ENCODE results near the gene SEC14L2. TPM values are rescaled to one million over a fixed set of nuclear protein-coding genes. Genes with fewer than 3 reads are reported as not detected.
"Not testable (repeated sequence)": the region's sequence is repeated elsewhere in the genome, so short reads cannot be mapped to it uniquely, and the experiment has no call there.

Gene SEC14L2
- polyA plus RNA-seq, 1 experiment = 15.8 TPM

- H3K27me3 ChIP-seq (ENCODE audit: control insufficient read depth, insufficient read depth, low read length) = peaks cover 4% of the 10 kb centered on the region
- ChIA-PET POLR2A (no interaction called here), CTCF (interaction anchor here (0.7 to 3.8 kb wide), 7 partner anchors 12 to 844 kb away, joined by 3 to 30 read pairs (median 5); no protein-coding TSS in a partner anchor)
- H3K27ac ChIP-seq (ENCODE audit: low read depth, low read length) = no peak overlapping the region
- peak; percentile 70 for TF ChIP-seq CTCF (IDR thresholded peaks at IDR 0.05; ENCODE audit: low read depth, low read length)
- H3K4me3 ChIP-seq (ENCODE audit: low read depth, low read length) = no peak overlapping the region
- H3K9me3 ChIP-seq (ENCODE audit: control insufficient read depth, insufficient read depth, low read length) = no peaks in the 10 kb centered on the region; the same call in 1 of the 2 replicates
- no peak for DNase-seq (ENCODE audit: low read depth, low spot score)
Measured at GRCh38 chr22:30444632-30445437, 48.0 kb downstream of the SEC14L2 start.

- Histone ChIP-seq H3K27ac (ENCODE audit: low read depth, low read length) (no peak overlapping the region), H3K9me3 (ENCODE audit: control insufficient read depth, insufficient read depth, low read length) (no peaks in the 10 kb centered on the region; the same call in 1 of the 2 replicates), H3K27me3 (ENCODE audit: control insufficient read depth, insufficient read depth, low read length) (peaks cover under 1% of the 10 kb centered on the region), H3K4me3 (ENCODE audit: low read depth, low read length) (no peak overlapping the region)
- no peak for TF ChIP-seq CTCF (IDR thresholded peaks at IDR 0.05; ENCODE audit: low read depth, low read length)
- ChIA-PET POLR2A (no interaction called here), CTCF (interaction anchor here (0.7 to 3.8 kb wide), 8 partner anchors 12 to 844 kb away, joined by 3 to 30 read pairs (median 4); no protein-coding TSS in a partner anchor)
- no peak for DNase-seq (ENCODE audit: low read depth, low spot score)
Measured at GRCh38 chr22:30445438-30446145, 48.8 kb downstream of the SEC14L2 start.

- TF ChIP-seq CTCF (IDR thresholded peaks at IDR 0.05; ENCODE audit: low read depth, low read length) = no peak
Measured at GRCh38 chr22:30447656-30448055, 50.8 kb downstream of the SEC14L2 start.

GRCh38 chr22:30451488-30451887 lies 54.7 kb downstream of the SEC14L2 start:
- H3K9me3 ChIP-seq (ENCODE audit: control insufficient read depth, insufficient read depth, low read length); H3K27me3 ChIP-seq (ENCODE audit: control insufficient read depth, insufficient read depth, low read length); H3K4me3 ChIP-seq (ENCODE audit: low read depth, low read length); DNase-seq (ENCODE audit: low read depth, low spot score); CTCF ChIA-PET; H3K27ac ChIP-seq (ENCODE audit: low read depth, low read length): not testable (repeated sequence)
- POLR2A ChIA-PET = interaction anchor here (0.7 kb wide), 1 partner anchor 119 kb away, joined by 3 read pairs; no protein-coding TSS in a partner anchor

More at GRCh38 chr22:30447656-30448055, 50.8 kb downstream of the SEC14L2 start:
- Histone ChIP-seq H3K27ac (ENCODE audit: low read depth, low read length) (no peak overlapping the region), H3K4me3 (ENCODE audit: low read depth, low read length) (no peak overlapping the region), H3K9me3 (ENCODE audit: control insufficient read depth, insufficient read depth, low read length) (no peaks in the 10 kb centered on the region; the same call in 1 of the 2 replicates), H3K27me3 (ENCODE audit: control insufficient read depth, insufficient read depth, low read length) (peaks cover 7% of the 10 kb centered on the region)
- CTCF ChIA-PET = interaction anchor here (0.6 kb wide), 1 partner anchor 693 kb away, joined by 3 read pairs; the partner anchor contains the start of gene PLA2G3
- no peak for DNase-seq (ENCODE audit: low read depth, low spot score)
- POLR2A ChIA-PET = no interaction called here

GRCh38 chr22:30452861-30453260 lies 56.0 kb downstream of the SEC14L2 start:
- no peaks in the 10 kb centered on the region; the same call in 1 of the 2 replicates for H3K9me3 ChIP-seq (ENCODE audit: control insufficient read depth, insufficient read depth, low read length)
- peaks cover 13% of the 10 kb centered on the region for H3K27me3 ChIP-seq (ENCODE audit: control insufficient read depth, insufficient read depth, low read length)
- ChIA-PET CTCF (no interaction called here), POLR2A (no interaction called here)
- no peak for TF ChIP-seq CTCF (IDR thresholded peaks at IDR 0.05; ENCODE audit: low read depth, low read length)
- no peak for DNase-seq (ENCODE audit: low read depth, low spot score)
- H3K4me3 ChIP-seq (ENCODE audit: low read depth, low read length) = no peak overlapping the region
- no peak overlapping the region for H3K27ac ChIP-seq (ENCODE audit: low read depth, low read length)

All from AG04450 (cell line).